ENCODE measurements around the gene APCS. TPM values are rescaled to one million over a fixed set of nuclear protein-coding genes. Genes with fewer than 3 reads are reported as not detected.

The APCS gene
- total RNA-seq = not detected

DNA sequence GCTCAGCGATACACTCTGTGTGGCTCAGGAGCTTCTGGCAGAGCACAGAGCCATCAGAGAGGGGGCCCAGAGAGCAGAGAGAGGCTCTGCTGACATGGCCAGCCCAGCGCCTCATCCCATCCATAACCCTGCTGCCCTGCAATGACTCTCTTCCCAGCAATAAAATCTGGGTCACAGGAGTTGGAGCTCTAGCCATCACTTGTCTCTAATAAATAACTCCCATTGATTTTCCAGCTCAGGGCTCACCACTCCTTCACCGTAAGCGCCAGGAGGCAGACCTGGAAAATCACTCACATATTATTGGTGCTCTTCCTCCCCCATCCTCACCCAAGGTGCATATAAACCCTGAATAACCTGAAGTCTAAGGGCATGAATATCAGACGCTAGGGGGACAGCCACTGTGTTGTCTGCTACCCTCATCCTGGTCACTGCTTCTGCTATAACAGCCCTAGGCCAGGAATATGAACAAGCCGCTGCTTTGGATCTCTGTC lies at the start of gene APCS:
TSS of gene APCS (plus strand) at position 366 of the 491 bp plus-strand sequence. CDS start at position 462, 96 bp downstream.
- no peak for FAIRE-seq
- no peak for DNase-seq (ENCODE audit: low spot score in 2 of 2)

- no peak for FAIRE-seq
- DNase-seq (ENCODE audit: low spot score in 2 of 2) = no peak
These were observed 39.5 kb upstream of the APCS start for GRCh38 chr1:159548126-159548525.

DNA sequence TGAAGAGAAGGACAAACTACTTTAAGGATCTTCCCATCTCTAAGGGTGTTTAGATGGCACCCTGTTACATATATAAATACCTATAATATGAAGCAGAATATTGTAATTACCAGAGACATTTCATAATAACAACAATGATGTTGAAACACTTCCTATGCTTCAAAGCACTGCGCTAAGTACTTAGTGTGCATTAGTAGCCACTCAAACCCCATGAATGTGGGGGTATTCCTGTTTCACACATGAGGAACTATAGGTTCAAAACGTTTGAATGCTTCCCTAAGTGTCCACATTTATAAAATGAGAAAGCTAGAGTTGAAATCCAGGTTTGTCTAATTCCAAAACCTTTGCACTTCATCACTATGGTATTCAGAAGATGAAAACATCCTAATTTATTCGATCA lies 33.4 kb upstream of the APCS start:
- FAIRE-seq (no peak), DNase-seq (ENCODE audit: low spot score in 2 of 2) (no peak)

- FAIRE-seq = no peak
- no peak for DNase-seq (ENCODE audit: low spot score in 2 of 2)
These were observed 32.9 kb upstream of the APCS start for GRCh38 chr1:159554696-159555095.

GRCh38 chr1:159556931-159557369 lies 30.7 kb upstream of the APCS start:
- FAIRE-seq = no peak
- DNase-seq (ENCODE audit: low spot score in 2 of 2) = no peak

DNA sequence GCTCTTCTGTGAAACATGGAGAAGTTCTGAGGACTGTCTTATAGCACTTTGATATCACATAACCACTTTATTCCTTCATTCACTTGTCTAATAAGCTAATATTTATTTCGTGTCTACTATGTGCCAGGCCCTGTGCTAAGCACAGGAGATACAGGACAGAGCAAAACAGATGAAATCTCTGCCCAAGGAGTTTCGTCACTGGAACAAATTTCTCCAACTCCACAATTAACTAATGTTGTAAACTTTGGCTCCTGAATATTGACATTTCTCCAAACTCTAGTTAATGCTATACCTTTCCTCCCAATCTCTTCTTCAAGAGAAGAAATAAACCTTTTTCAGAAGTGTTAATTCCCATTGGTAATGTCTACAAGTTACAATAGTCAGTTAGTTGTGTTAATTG lies 27.0 kb upstream of the APCS start:
- FAIRE-seq (no peak), DNase-seq (ENCODE audit: low spot score in 2 of 2) (no peak)

- FAIRE-seq (no peak), DNase-seq (ENCODE audit: low spot score in 2 of 2) (no peak)
These were observed 26.1 kb upstream of the APCS start for GRCh38 chr1:159561497-159561896.

DNA sequence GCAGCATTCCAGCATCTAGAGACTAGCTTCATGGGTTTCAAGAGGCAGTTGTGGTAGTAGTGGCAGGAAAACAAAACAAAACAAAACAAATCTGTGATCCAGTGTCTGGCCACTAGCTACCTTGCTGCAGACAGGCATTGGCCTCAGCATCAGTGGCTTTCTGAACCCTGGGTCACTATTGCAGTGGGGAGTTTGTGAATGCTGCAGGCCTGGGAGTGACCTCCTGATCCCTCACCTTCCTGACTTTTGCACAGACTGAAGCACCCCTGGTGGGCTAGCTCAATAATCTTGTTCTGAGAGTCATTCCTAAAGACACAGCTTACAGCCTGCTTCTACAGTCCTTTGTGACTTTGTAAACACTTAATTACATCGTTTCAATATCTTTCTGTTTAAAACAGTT lies 24.9 kb upstream of the APCS start:
- DNase-seq (ENCODE audit: low spot score in 2 of 2) (no peak), FAIRE-seq (no peak)

GRCh38 chr1:159577446-159577845 lies 10.2 kb upstream of the APCS start:
- no peak for FAIRE-seq

GRCh38 chr1:159580340-159580739 lies 7.3 kb upstream of the APCS start:
- FAIRE-seq = no peak

More at GRCh38 chr1:159577446-159577845, 10.2 kb upstream of the APCS start:
- DNase-seq (ENCODE audit: low spot score in 2 of 2) = no peak

DNA sequence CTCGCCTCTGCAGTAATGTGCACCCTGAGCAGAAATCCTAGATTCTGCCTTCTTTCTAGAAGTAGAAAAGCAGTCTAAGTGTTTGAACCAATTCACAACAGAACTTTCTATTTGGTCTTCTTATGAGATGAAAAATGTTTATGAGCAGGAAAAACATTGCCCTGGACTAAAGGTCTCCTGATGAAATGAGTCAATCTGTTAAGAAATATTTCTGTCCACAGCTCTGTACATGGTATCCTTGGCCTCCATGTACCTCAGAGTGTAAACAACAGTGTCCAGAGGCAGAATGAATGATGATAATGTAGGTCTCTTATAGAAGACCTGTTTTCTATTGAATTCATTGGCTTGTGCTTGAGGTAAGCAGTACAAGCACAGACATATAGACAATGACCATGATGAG lies 6.2 kb upstream of the APCS start:
- FAIRE-seq (no peak), DNase-seq (ENCODE audit: low spot score in 2 of 2) (no peak)

More at GRCh38 chr1:159580340-159580739, 7.3 kb upstream of the APCS start:
- no peak for DNase-seq (ENCODE audit: low spot score in 2 of 2)

DNA sequence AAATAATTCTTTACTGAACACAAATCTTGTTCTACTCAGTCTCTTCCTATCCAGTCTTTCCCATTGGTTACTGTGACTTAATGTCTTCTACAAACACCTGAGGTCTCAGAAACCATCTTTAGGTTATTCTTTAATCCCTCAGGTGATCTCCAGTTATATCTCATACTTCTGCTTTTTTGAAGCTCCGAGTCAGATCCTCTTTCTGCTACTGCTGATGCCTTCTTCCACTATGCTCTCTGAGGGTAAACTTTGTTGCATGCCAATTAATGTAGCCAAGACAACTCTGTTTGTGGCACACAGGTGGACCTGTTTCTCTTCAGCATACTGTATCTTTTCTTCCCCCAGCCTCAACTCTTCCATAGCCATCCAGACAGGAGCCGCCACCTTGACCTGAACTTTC lies 3.1 kb upstream of the APCS start:
- no peak for FAIRE-seq
- no peak for DNase-seq (ENCODE audit: low spot score in 2 of 2)

DNA sequence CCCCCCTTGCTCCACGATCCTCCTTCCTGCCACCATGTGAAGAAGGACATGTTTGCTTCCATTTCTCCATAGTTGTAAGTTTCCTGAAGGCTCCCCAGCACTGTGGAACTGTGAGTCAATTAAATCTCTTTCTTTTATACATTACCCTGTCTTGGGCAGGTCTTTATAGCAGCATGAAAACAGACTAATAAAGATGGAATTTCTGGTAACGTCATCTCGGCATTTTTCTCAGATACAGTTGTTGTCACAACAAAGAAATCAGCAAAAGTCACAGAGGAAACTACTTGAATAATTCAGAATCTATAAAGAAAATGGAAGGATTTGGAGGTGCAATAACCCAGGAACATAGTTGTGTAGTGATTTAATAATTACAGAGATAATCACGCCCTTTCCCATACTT lies 4.4 kb downstream of the APCS start:
- FAIRE-seq (no peak), DNase-seq (ENCODE audit: low spot score in 2 of 2) (no peak)

DNA sequence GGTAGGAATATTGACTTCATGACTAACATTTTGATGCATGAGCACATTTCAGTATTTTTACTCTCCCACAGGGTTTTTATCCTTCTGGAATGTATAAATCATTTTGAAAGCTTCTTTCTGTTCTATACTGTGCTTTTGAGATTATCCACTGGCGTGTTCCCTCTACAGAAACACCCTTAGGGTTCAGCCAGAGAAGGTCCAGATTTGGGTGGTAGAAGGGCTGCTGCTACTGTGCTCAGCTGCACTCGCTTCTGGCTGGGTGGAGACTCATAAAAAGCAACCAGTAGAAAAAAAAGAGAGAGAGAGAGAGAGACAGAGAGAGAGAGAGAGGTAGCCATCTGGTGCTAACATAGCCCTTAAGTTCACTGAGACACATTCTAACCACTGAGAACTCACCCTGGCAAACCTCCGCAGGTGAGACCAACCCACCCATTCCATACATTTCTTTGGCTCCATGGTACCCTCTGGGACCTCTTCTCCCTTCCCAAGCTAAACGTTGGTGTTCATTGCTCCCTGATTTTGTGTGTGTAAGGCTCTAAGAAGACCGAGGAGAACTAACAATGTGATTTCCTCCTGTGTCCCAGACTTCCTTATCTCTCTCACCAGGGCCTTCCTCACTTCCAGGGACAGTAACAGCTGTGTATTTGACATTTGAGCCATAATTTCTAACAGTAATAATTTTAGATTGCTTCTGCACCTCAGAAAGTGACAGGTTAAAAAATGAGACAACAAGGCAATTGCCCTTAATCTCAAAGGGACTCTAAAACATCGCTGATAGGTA lies 7.2 kb downstream of the APCS start:
- DNase-seq (ENCODE audit: low spot score in 2 of 2) = no peak
- no peak for FAIRE-seq

DNA sequence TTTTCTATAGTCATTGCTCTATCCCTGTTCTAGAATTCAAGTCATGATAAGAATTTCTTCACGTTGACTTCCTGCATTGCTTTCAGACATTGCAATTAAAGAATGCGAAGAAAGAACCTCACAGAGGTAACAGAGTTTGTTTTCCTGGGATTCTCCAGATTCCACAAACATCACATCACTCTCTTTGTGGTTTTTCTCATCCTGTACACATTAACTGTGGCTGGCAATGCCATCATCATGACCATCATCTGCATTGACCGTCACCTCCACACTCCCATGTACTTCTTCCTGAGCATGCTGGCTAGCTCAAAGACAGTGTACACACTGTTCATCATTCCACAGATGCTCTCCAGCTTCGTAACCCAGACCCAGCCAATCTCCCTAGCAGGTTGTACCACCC lies 10.6 kb downstream of the APCS start:
- DNase-seq (ENCODE audit: low spot score in 2 of 2) (no peak), FAIRE-seq (no peak)

DNA sequence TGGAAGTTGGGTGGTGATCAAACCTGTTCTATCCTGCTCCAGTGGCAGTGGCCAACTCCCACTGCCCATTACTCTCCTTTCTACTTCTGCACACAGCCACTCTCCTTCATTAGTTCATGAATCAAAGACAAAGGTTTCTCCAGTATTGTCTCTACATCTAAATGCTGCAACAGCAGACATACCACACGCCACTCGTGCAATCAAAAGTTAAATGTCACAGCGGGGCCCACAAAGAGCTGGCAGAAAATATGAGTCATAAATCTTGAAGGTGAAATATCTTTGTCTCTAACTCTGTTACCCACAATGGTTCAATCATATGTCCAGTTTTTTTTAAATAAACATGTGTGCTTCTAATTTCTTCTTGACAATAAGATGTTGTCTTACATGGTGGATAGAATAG lies 13.3 kb downstream of the APCS start:
- FAIRE-seq = no peak
- no peak for DNase-seq (ENCODE audit: low spot score in 2 of 2)

DNA sequence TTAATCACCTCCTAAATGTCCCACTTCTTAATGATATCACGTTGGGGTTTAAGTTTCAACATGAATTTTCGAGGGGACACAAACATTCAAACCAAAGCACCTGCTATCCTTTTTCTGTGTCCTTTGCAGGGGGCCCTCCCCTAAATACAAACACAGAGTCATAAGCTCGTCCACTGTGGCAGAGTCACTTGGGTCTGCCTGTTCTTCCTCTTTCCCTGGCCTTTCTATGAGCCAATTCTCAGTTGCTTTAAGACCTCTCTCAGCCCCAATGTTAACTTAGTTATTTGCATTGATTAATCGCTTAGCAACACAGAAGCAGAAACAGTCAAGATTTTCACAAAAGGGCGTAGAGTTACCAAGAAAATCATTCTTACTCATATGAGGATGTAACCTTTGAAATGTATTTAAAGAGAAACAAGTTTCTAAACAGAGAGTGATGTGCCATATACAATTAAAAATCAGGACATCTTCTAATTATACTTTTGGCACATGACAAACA lies 14.9 kb downstream of the APCS start:
- DNase-seq (ENCODE audit: low spot score in 2 of 2) (no peak), FAIRE-seq (no peak)

DNA sequence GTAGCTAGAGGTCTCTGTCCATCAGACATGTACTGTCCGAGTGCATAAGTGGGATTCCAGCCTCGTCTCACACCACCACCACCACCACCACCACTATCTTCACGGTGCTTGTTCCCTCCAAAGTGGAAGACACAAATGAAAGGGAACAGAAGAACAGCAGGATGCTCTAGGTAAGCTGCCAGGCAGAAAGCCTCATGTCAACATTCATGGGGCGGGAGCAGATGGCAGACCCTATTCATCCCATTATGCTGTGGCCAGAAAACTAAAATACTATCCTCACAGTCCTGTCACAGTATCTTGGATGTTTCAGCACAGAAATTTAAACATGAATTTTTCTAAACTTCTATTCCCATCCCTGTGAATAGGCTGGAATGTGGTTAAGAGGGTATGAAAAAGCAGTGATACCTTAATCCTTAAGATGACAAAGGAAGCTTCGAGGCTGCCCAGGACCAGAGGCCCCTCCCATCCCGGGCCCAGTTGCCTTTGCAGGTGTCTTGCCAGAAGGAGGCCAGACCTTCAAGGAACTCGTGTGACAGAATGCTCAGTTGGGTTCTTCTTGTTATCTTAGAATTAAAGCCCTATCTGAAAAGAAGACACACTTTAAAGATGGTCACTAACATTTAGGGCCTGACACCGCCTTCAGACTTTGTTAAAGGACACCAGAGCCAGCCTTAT lies 24.7 kb downstream of the APCS start:
- FAIRE-seq (no peak), DNase-seq (ENCODE audit: low spot score in 2 of 2) (no peak)

GRCh38 chr1:159632922-159633321 lies 45.3 kb downstream of the APCS start:
- FAIRE-seq (no peak), DNase-seq (ENCODE audit: low spot score in 2 of 2) (no peak)

Data from frontal cortex (tissue), 4 donors.